DND-41 (cell line): ENCODE measurements around the gene GDI2.

Experiments
- EZH2 ChIP-seq: IDR thresholded peaks from 3 replicates; pipeline ENCODE4 v1.6.1; 2012; ENCODE audit warnings: borderline replicate concordance, low read depth, mild to moderate bottlenecking, moderate library complexity, low read length, inconsistent platforms; ENCODE audit not compliant: severe bottlenecking
- TF ChIP-seq, protein P1 (sequence below): IDR thresholded peaks from 2 replicates; pipeline ENCODE4 v1.5.1; 2012; ENCODE audit warnings: borderline replicate concordance, low read length, moderate library complexity, mild to moderate bottlenecking; ENCODE audit not compliant: poor library complexity, severe bottlenecking; ENCODE audit errors: extremely low read depth

GRCh38 chr10:5818048-5818331 lies 4.8 kb upstream of the GDI2 start:
- TF ChIP-seq, protein P1, sequence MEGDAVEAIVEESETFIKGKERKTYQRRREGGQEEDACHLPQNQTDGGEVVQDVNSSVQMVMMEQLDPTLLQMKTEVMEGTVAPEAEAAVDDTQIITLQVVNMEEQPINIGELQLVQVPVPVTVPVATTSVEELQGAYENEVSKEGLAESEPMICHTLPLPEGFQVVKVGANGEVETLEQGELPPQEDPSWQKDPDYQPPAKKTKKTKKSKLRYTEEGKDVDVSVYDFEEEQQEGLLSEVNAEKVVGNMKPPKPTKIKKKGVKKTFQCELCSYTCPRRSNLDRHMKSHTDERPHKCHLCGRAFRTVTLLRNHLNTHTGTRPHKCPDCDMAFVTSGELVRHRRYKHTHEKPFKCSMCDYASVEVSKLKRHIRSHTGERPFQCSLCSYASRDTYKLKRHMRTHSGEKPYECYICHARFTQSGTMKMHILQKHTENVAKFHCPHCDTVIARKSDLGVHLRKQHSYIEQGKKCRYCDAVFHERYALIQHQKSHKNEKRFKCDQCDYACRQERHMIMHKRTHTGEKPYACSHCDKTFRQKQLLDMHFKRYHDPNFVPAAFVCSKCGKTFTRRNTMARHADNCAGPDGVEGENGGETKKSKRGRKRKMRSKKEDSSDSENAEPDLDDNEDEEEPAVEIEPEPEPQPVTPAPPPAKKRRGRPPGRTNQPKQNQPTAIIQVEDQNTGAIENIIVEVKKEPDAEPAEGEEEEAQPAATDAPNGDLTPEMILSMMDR, result no peak
- TF ChIP-seq EZH2, result no peak
